ENCODE measurements around the gene CAMK2D. TPM values are rescaled to one million over a fixed set of nuclear protein-coding genes. Genes with fewer than 3 reads are reported as not detected.

Gene CAMK2D
- total RNA-seq, 2 donors from 2014 or later: 85.0 to 92.9 TPM

DNA sequence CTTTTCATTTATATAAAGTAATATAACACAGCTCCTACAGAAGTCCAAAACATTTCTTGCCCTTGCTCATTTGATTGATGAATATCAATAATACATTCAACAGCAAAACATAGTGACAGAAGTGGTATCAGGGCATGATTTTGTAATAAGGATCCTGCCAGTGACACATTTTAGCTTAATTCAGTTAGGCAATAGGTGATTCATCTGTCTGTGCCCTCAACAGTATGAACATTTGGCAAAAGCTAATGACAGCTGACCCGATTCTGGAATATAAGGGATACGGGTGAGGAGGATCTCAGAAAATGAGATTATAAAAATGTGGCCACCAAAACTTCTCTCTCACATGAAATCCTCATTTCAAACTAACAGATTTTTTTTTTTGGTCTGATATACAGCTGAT lies 294.0 kb downstream of the CAMK2D start:
- Mint-ChIP-seq H3K4me3 (no peak overlapping the region), H3K9me3 (peaks cover 0 to 3% of the 10 kb centered on the region in 2 donors), H3K27ac (peak overlapping the region; percentile 44), H3K4me1 (ENCODE audit: low read depth) (peaks cover 37% of the 10 kb centered on the region), H3K27me3 (ENCODE audit: low read depth) (no peaks in the 10 kb centered on the region), H3K36me3 (ENCODE audit: insufficient read depth in 2 of 2) (peaks cover 18 to 26% of the 10 kb centered on the region in 2 donors)
- ATAC-seq (replicated peaks in 1 of 2) (no peak), DNase-seq (no peak)

DNA sequence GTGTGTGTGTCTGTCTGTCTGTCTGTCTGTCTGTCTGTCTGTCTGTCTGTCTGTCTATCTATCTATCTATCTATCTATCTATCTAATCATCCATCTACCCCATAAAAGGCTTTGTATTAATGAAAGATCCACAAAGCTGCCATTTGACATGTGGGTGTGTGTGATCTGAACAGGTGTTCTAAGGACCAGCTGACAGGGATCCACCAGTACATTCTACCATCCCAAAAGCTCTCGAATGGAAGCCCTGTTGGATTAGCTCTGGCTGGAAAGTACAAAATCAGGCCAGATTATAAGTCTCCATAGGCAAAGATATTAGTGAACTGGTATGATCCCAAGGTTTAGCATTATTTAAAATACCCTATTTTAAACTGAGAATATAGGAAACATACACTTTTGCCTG lies 299.3 kb downstream of the CAMK2D start:
- H3K36me3 Mint-ChIP-seq (ENCODE audit: insufficient read depth in 2 of 2): peaks cover 11 to 38% of the 10 kb centered on the region in 2 donors
- no peaks in the 10 kb centered on the region for H3K9me3 Mint-ChIP-seq
- peaks cover 9% of the 10 kb centered on the region for H3K4me1 Mint-ChIP-seq (ENCODE audit: low read depth)
- H3K27ac Mint-ChIP-seq: no peak overlapping the region
- no peak for ATAC-seq (replicated peaks in 1 of 2)
- DNase-seq: no peak
- no peaks in the 10 kb centered on the region for H3K27me3 Mint-ChIP-seq (ENCODE audit: low read depth)
- H3K4me3 Mint-ChIP-seq: no peak overlapping the region

DNA sequence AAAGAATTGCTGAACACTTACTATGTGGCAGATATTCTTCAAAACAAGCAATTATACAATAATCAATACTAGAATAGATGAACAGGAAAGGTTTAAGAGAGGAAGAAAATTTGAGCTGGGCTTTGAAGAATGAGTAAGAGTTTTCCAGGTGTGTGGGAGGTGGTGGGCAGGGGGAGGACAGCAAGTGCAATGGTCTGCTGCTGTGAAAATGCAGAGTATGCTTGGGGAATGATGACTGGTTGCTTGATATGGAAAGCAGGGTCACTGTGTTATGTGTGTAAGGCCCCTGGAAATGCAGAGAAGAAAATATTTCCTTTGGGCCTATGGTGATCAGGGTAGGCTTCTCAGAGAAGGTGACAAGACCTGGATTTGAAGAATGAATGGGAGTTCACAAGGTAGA lies 300.3 kb downstream of the CAMK2D start:
- Mint-ChIP-seq H3K9me3 (no peaks in the 10 kb centered on the region), H3K36me3 (ENCODE audit: insufficient read depth in 2 of 2) (peaks cover 15 to 46% of the 10 kb centered on the region in 2 donors), H3K4me3 (no peak overlapping the region), H3K27ac (peak overlapping the region; percentile 73), H3K4me1 (ENCODE audit: low read depth) (peaks cover 9% of the 10 kb centered on the region), H3K27me3 (ENCODE audit: low read depth) (no peaks in the 10 kb centered on the region)
- ATAC-seq (replicated peaks in 1 of 2): no peak
- no peak for DNase-seq

DNA sequence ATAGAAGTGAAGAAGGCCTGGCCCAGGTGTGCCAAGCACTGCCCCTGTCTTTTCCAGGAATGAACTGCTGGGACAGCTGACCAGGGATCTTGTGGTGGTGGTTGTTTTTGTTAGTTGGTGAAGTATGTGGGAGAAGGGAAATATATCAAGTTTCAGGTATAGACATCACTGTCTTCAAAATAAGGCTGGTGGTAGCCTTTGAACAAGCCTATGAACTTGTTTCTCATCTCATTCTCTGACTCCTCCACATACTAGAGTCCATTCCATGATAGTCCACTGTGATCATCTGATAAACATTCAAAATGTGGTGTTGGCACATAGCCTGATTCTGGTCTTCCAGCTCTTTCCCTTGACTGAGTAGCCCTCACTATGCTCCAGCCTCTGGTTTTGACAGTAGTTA lies 303.7 kb downstream of the CAMK2D start:
- H3K9me3 Mint-ChIP-seq: no peaks in the 10 kb centered on the region
- peaks cover 25% of the 10 kb centered on the region for H3K4me1 Mint-ChIP-seq (ENCODE audit: low read depth)
- H3K27ac Mint-ChIP-seq: no peak overlapping the region
- H3K36me3 Mint-ChIP-seq (ENCODE audit: insufficient read depth in 2 of 2): peaks cover 15 to 42% of the 10 kb centered on the region in 2 donors
- H3K27me3 Mint-ChIP-seq (ENCODE audit: low read depth): no peaks in the 10 kb centered on the region
- no peak for ATAC-seq (replicated peaks in 1 of 2)
- no peak overlapping the region for H3K4me3 Mint-ChIP-seq
- no peak for DNase-seq

DNA sequence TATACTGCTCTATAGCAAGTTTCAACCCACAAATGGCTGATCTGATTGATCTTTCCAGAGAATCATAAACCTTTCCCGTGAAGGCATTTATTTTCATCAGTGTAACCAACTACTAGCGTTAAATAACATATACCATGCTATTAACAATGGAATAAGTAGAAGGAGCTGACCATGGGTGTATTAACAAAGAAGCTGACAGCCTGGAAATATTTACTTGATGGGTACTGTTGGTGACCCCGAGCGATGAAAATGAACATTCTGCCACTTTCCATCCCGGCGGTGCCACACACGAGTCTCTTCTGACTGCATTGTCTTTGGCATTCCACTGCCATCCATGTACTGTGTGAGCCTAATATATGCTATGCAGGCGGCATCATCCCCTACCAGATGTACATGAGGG lies 304.4 kb downstream of the CAMK2D start:
- H3K4me3 Mint-ChIP-seq: no peak overlapping the region
- H3K27me3 Mint-ChIP-seq (ENCODE audit: low read depth): no peaks in the 10 kb centered on the region
- ATAC-seq (replicated peaks in 1 of 2) (no peak), DNase-seq (no peak)
- H3K4me1 Mint-ChIP-seq (ENCODE audit: low read depth): peaks cover 27% of the 10 kb centered on the region
- no peaks in the 10 kb centered on the region for H3K9me3 Mint-ChIP-seq
- H3K27ac Mint-ChIP-seq: no peak overlapping the region
- peaks cover 14 to 41% of the 10 kb centered on the region in 2 donors for H3K36me3 Mint-ChIP-seq (ENCODE audit: insufficient read depth in 2 of 2)

DNA sequence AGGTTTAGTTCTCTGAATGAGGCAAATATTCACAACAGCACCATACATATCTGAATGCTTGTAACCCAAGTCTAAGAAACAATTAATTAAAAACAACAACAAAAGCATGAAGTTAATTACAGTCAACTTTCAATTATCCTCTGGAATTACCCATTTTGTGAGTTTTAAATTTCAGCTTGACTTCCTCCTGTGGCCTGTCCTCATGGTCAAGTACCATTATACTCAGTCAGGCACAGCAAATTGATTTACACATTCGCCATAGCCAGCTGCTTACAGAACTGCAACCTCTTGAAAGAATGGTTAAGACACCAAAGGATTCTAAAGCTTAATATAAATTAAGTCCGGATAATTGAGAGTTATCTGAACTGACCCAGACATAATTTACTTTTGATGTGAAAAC lies 306.5 kb downstream of the CAMK2D start:
- no peaks in the 10 kb centered on the region for H3K27me3 Mint-ChIP-seq (ENCODE audit: low read depth)
- DNase-seq: no peak
- H3K27ac Mint-ChIP-seq: no peak overlapping the region
- no peak for ATAC-seq (replicated peaks in 1 of 2)
- H3K36me3 Mint-ChIP-seq (ENCODE audit: insufficient read depth in 2 of 2): peaks cover 7 to 36% of the 10 kb centered on the region in 2 donors
- peaks cover 18% of the 10 kb centered on the region for H3K4me1 Mint-ChIP-seq (ENCODE audit: low read depth)
- no peak overlapping the region for H3K4me3 Mint-ChIP-seq
- H3K9me3 Mint-ChIP-seq: no peaks in the 10 kb centered on the region

- DNase-seq (no peak), ATAC-seq (replicated peaks in 1 of 2) (no peak)
- Mint-ChIP-seq H3K4me1 (ENCODE audit: low read depth) (peaks cover 18% of the 10 kb centered on the region), H3K36me3 (ENCODE audit: insufficient read depth in 2 of 2) (peaks cover 7 to 29% of the 10 kb centered on the region in 2 donors), H3K9me3 (no peaks in the 10 kb centered on the region), H3K4me3 (peak overlapping the region in 1 of 2 donors; percentile 29), H3K27me3 (ENCODE audit: low read depth) (no peaks in the 10 kb centered on the region), H3K27ac (peak overlapping the region; percentile 70)
These were observed 308.5 kb downstream of the CAMK2D start for GRCh38 chr4:113452868-113453620.

DNA sequence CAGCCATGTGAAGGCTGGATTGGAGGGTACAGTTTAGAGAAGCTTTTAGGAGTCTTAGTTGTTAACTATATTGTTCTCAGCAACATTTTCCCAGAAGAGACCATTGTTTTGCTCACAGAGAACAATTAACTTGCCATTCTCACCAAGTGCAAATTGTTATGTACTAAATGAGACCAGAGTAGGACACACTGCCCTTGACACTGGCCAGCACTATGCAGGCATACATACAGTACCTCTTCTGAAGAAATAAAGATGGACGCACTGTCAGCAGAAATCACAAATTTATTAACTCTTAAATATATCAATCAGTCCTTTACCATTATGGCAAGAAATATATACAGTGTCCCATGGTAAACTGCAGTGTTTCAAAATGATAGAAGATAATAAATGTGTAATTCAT lies 309.4 kb downstream of the CAMK2D start:
- Mint-ChIP-seq H3K27me3 (ENCODE audit: low read depth) (no peaks in the 10 kb centered on the region), H3K9me3 (no peaks in the 10 kb centered on the region), H3K27ac (no peak overlapping the region), H3K4me3 (no peak overlapping the region), H3K36me3 (ENCODE audit: insufficient read depth in 2 of 2) (peaks cover 2 to 20% of the 10 kb centered on the region in 2 donors), H3K4me1 (ENCODE audit: low read depth) (peaks cover 18% of the 10 kb centered on the region)
- ATAC-seq (replicated peaks in 1 of 2) (no peak), DNase-seq (no peak)

DNA sequence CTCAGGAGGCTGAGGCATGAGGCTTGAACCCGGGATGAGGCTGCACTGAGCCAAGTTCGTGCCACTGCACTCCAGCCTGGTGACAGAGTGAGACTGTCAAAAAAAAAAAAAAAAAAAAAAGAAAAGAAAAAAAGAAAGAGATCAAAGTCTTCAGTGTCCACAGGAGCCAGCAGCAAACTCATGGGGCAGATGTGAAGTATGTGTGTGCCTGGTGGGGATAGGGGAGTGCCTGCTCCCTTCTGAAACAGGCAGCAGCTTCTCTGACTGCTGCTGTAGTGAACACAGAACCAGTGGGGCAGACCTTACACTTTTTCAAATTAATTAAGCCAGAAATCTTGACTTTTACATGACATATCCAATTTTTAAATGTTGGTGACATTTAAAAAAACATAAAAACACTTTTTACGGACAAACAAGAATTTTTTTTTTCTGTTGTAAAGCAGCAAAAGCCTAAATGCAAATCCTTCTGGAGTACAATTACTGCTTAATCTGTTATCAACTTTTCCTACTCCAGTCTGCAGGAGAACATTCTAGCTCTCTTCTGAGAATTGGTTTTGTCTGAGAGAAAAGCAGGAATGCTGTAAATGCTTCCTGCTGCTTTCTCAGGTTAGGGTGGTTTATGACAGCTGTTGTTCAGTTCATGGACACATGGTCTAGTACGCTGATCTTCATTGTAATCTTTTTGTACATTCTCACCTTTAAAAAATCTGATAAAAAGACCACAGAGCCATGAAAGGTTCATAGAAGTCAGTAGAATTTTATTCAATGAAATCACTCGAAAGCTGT lies 311.1 kb downstream of the CAMK2D start:
- Mint-ChIP-seq H3K27ac (no peak overlapping the region), H3K27me3 (ENCODE audit: low read depth) (no peaks in the 10 kb centered on the region), H3K4me1 (ENCODE audit: low read depth) (peaks cover 18% of the 10 kb centered on the region), H3K9me3 (peaks cover 0 to 2% of the 10 kb centered on the region in 2 donors), H3K36me3 (ENCODE audit: insufficient read depth in 2 of 2) (peaks cover 0 to 14% of the 10 kb centered on the region in 2 donors), H3K4me3 (no peak overlapping the region)
- ATAC-seq (replicated peaks in 1 of 2): no peak
- DNase-seq: no peak

DNA sequence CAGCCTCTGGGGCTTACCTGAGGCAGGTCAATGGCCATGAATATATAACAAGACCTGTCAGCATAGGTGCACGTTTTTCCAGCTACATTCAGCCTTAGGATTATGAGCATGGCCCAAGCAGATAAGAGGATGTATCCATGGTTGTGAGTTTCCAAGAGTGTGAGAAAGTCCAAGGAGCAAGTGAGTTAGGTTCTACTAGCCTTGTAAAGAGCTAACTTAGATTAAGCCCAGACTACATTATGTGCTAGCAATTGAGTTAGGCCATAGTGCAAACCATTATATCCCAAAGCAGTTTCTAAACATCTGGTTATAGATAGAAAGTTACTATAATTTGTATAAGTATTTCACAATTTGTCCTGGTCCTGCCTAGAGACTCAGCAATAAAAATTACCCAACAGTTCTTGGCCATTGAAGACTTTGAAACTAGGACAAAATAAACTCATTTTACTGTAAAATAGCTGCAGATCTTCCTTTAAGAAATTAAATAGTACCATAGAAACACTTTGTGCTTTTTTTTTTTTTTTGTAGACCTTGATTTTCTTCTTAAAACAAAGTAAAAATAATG lies 312.0 kb downstream of the CAMK2D start:
- Mint-ChIP-seq H3K9me3 (peaks cover 0 to 2% of the 10 kb centered on the region in 2 donors), H3K27ac (no peak overlapping the region), H3K36me3 (ENCODE audit: insufficient read depth in 2 of 2) (peaks cover 0 to 14% of the 10 kb centered on the region in 2 donors), H3K4me3 (no peak overlapping the region), H3K4me1 (ENCODE audit: low read depth) (peaks cover 18% of the 10 kb centered on the region), H3K27me3 (ENCODE audit: low read depth) (no peaks in the 10 kb centered on the region)
- DNase-seq (no peak), ATAC-seq (replicated peaks in 1 of 2) (no peak)

DNA sequence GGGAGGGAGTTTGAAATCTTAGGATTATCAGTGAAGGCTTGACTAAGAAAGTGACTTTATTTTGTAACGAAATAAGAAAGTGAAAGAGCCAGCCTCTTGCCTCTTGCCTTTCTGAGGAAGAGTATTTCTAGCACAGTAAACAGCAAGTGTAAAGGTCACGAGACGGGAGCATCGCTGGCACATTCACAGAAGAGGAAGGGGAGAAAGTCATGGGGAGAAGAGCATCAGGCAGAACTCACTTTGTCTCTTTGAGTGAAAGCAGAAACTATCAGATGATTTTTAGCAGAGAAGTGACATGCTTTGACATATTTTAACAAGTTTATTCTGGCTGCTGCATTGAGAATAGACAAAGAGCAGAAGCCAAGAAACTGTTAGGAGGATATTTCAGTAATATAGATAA lies 313.8 kb downstream of the CAMK2D start:
- H3K36me3 Mint-ChIP-seq (ENCODE audit: insufficient read depth in 2 of 2): peaks cover 4 to 9% of the 10 kb centered on the region in 2 donors
- peak; percentile 44 to 59 for ATAC-seq (replicated peaks in 1 of 2)
- H3K27ac Mint-ChIP-seq: no peak overlapping the region
- H3K9me3 Mint-ChIP-seq: peaks cover 4 to 5% of the 10 kb centered on the region in 2 donors
- H3K4me3 Mint-ChIP-seq: no peak overlapping the region
- H3K4me1 Mint-ChIP-seq (ENCODE audit: low read depth): peaks cover under 1% of the 10 kb centered on the region
- no peaks in the 10 kb centered on the region for H3K27me3 Mint-ChIP-seq (ENCODE audit: low read depth)
- DNase-seq: peak; percentile 9 to 26

DNA sequence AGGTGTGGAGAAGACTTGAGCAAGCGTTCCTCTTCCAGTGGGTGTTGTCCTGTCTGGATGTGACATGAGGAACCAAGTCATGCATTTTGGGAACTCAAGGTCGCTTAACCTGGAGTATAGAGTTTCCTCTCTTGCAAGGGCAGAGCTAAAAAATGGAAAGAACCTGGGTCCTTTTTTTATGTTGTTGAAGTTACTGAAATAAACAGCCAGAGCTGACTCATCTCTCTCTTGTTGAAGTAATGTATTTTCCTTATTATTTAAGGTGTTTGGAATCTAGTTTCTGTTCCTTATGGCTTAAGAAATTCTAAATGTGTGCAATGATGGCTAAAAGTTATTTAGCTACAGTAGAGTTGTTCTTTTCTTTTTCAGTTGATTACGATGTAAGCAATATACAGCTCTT lies 314.5 kb downstream of the CAMK2D start:
- no peak for DNase-seq

GRCh38 chr4:113446019-113446418 lies 315.5 kb downstream of the CAMK2D start:
- ATAC-seq (replicated peaks in 1 of 2) (peak; percentile 81 to 82), DNase-seq (peak in 1 of 2 donors; percentile 9)
- Mint-ChIP-seq H3K9me3 (peaks cover 4 to 5% of the 10 kb centered on the region in 2 donors), H3K4me3 (peak overlapping the region; percentile 37 to 68), H3K4me1 (ENCODE audit: low read depth) (no peaks in the 10 kb centered on the region), H3K27me3 (ENCODE audit: low read depth) (peaks cover 5% of the 10 kb centered on the region), H3K36me3 (ENCODE audit: insufficient read depth in 2 of 2) (peaks cover 4% of the 10 kb centered on the region in 2 donors), H3K27ac (peak overlapping the region; percentile 82)

More for the DNA sequence above, 314.5 kb downstream of the CAMK2D start:
- Mint-ChIP-seq H3K4me3 (no peak overlapping the region), H3K27ac (no peak overlapping the region), H3K4me1 (ENCODE audit: low read depth) (no peaks in the 10 kb centered on the region), H3K9me3 (peaks cover 4 to 5% of the 10 kb centered on the region in 2 donors), H3K36me3 (ENCODE audit: insufficient read depth in 2 of 2) (peaks cover 4 to 9% of the 10 kb centered on the region in 2 donors), H3K27me3 (ENCODE audit: low read depth) (peaks cover 3% of the 10 kb centered on the region)
- ATAC-seq (replicated peaks in 1 of 2): no peak
